Lung (tissue), 12 donors: ENCODE results near the gene THSD8. TPM values are rescaled to one million over a fixed set of nuclear protein-coding genes. Genes with fewer than 3 reads are reported as not detected.
"Not testable (repeated sequence)": the region's sequence is repeated elsewhere in the genome, so short reads cannot be mapped to it uniquely, and the experiment has no call there.

Experiments used
- ATAC-seq: fragments of 200-7000 bp; cut with Tn5 transposase; one replicate; pipeline ENCODE4 v1.9.1; 2020; ENCODE audit warnings: moderate number of reproducible peaks; ENCODE audit not compliant: insufficient read depth, low FRiP score
- DNase-seq, 3 donors: peaks; one replicate each; pipeline ENCODE4 v3.0.0-alpha.2; 2013 to 2017
- H3K27ac ChIP-seq, 2 donors: one replicate each; pipeline ENCODE4 v1.5.1; 2013; ENCODE audit warnings: mild to moderate bottlenecking in 2 of 2, moderate library complexity in 2 of 2, control low read depth in 1 of 2, inconsistent platforms in 1 of 2, low read depth in 1 of 2, low read length in 1 of 2
- H3K27me3 ChIP-seq, 3 donors: one replicate each; pipeline ENCODE4 v1.5.1; 2013; ENCODE audit warnings: low read length in 2 of 3; ENCODE audit not compliant: control insufficient read depth in 3 of 3, insufficient read depth in 3 of 3
- H3K36me3 ChIP-seq, 4 donors: one replicate each; pipeline ENCODE4 v1.5.1; 2013; ENCODE audit warnings: low read length in 4 of 4, mild to moderate bottlenecking in 1 of 4, moderate library complexity in 1 of 4; ENCODE audit not compliant: control insufficient read depth in 4 of 4, insufficient read depth in 4 of 4
- H3K4me1 ChIP-seq, 5 donors: one replicate each; pipeline ENCODE4 v1.5.1; 2013; ENCODE audit warnings: low read length in 5 of 5, mild to moderate bottlenecking in 2 of 5, moderate library complexity in 1 of 5; ENCODE audit not compliant: control insufficient read depth in 5 of 5, insufficient read depth in 5 of 5
- H3K4me3 ChIP-seq: one replicate; pipeline ENCODE4 v1.5.1; 2013; ENCODE audit warnings: mild to moderate bottlenecking, control low read depth, moderate library complexity
- H3K9ac ChIP-seq, 2 donors: one replicate each; pipeline ENCODE4 v1.5.1; 2013; ENCODE audit warnings: low read length in 2 of 2, control low read depth in 1 of 2; ENCODE audit not compliant: insufficient read depth in 1 of 2
- H3K9me3 ChIP-seq, 4 donors: one replicate each; pipeline ENCODE4 v1.5.1; 2013; ENCODE audit warnings: low read length in 3 of 4, mild to moderate bottlenecking in 1 of 4, moderate library complexity in 1 of 4; ENCODE audit not compliant: control insufficient read depth in 4 of 4, insufficient read depth in 3 of 4
- CTCF ChIP-seq: IDR thresholded peaks from 2 replicates; pipeline ENCODE4 v1.5.1; 2012; ENCODE audit warnings: mild to moderate bottlenecking; ENCODE audit errors: control extremely low read depth, extremely low read depth
- WGBS, 2 donors: extraction: QIAGEN DNeasy Blood & Tissue Kit; methylation state at CpG; one replicate each; pipeline ENCODE4 v1.1.7; 2013; 5-methylcytosine and 5-hydroxymethylcytosine counted together
- polyA plus RNA-seq, 2 donors: library from polyadenylated mRNA; stranded (reverse); fragments of 200-250 nt; gene quantifications; one replicate each; pipeline ENCODE4 v1.2.1, GENCODE V29; 2013
- total RNA-seq, 2 donors: library from RNA; depleted of rRNA in 1 of 2; stranded (reverse); fragments of >200 nt in 1 of 2; gene quantifications; one replicate each; pipeline ENCODE4 v1.2.1, GENCODE V29; 2014 to 2021
- donor health status: control.
- donor health status: control.
- donor health status: Bipolar disorder and iron deficiency.
- donor health status: healthy.
- donor health status: DM: yes; HTN: yes; CAD: no.

The THSD8 gene
- total and polyA plus RNA-seq, 4 donors, result 0.10 to 6.2 (median 2.0) TPM

- no peaks in the 10 kb centered on the region for H3K27me3 ChIP-seq
- H3K4me3 ChIP-seq, result peak within 1 kb of the TSS; percentile 79
- H3K4me1 ChIP-seq, result peaks cover 3 to 18% (median 9%) of the 10 kb centered on the region in 5 donors
- ATAC-seq, result peak; percentile 92
- peak within 1 kb of the TSS; percentile 50 to 74 for H3K27ac ChIP-seq
- H3K9ac ChIP-seq, result peak within 1 kb of the TSS; percentile 58 to 78
- WGBS, 2 donors, result 4 to 5% methylated on average over 66 of the region's 66 CpGs
- H3K36me3 ChIP-seq, result peaks cover 0 to 17% (median 7%) of the 10 kb centered on the region in 4 donors
- DNase-seq, result peak; percentile 92 to 95 (median 93)
- no peaks in the 10 kb centered on the region for H3K9me3 ChIP-seq
- TF ChIP-seq CTCF, result no peak
Observed at GRCh38 chr19:12806242-12807081, 4.6 kb downstream of the THSD8 start, which contains the start of gene RNASEH2A. Gene RNASEH2A, plus strand, starts transcription at chr19:12806584. Its CDS starts 90 bp downstream, at chr19:12806674.

- no peak for ATAC-seq
- no peaks in the 10 kb centered on the region for H3K27me3 ChIP-seq
- TF ChIP-seq CTCF, result no peak
Observed at GRCh38 chr19:12815088-12815487, 13.2 kb downstream of the THSD8 start.

GRCh38 chr19:12817188-12817587 is 15.3 kb downstream of the THSD8 start:
- not testable (repeated sequence) for H3K9me3 ChIP-seq, H3K27ac ChIP-seq, H3K4me1 ChIP-seq, H3K9ac ChIP-seq, ATAC-seq, H3K36me3 ChIP-seq, H3K27me3 ChIP-seq, H3K4me3 ChIP-seq, DNase-seq
- WGBS, 2 donors, result 94 to 96% methylated on average over 6 of the region's 6 CpGs

More at GRCh38 chr19:12815088-12815487, 13.2 kb downstream of the THSD8 start:
- H3K4me3 ChIP-seq, result no peak overlapping the region
- no peak overlapping the region for H3K9ac ChIP-seq
- peaks cover 0 to 12% (median 9%) of the 10 kb centered on the region in 4 donors for H3K36me3 ChIP-seq
- WGBS, 2 donors, result 95 to 97% methylated on average over 7 of the region's 7 CpGs
- no peak for DNase-seq
- no peaks in the 10 kb centered on the region for H3K4me1 ChIP-seq
- H3K27ac ChIP-seq, result no peak overlapping the region
- no peaks in the 10 kb centered on the region for H3K9me3 ChIP-seq

- ATAC-seq, H3K4me3 ChIP-seq, H3K9me3 ChIP-seq, H3K4me1 ChIP-seq, DNase-seq, H3K9ac ChIP-seq, H3K36me3 ChIP-seq, H3K27ac ChIP-seq, H3K27me3 ChIP-seq: not testable (repeated sequence)
- WGBS, 2 donors, result 94 to 95% methylated on average over 11 of the region's 11 CpGs
Observed at GRCh38 chr19:12817810-12818209, 15.9 kb downstream of the THSD8 start.
